GM18507 (cell line): ENCODE measurements around the gene VPS8.

ENCODE experiments used
- DNase-seq: peaks from one replicate; pipeline ENCODE4 v3.0.0; 2011; ENCODE audit warnings: low read depth; ENCODE audit not compliant: insufficient read length; ENCODE audit errors: extremely low spot score
- FAIRE-seq: peaks from 2 replicates; lab custom pipeline; 2011; peaks lifted over from hg19 to GRCh38; lab: Jason Lieb, UNC

Gene VPS8

GRCh38 chr3:184836090-184836822 lies 24.3 kb downstream of the VPS8 start:
- FAIRE-seq (no peak), DNase-seq (no peak)

GRCh38 chr3:184842433-184842832 lies 30.5 kb downstream of the VPS8 start:
- DNase-seq, result no peak
- FAIRE-seq, result no peak

- FAIRE-seq (no peak), DNase-seq (no peak)
Observed at GRCh38 chr3:184845819-184846218, 33.9 kb downstream of the VPS8 start.

GRCh38 chr3:184846496-184846895 lies 34.5 kb downstream of the VPS8 start:
- no peak for FAIRE-seq
- no peak for DNase-seq

- FAIRE-seq (no peak), DNase-seq (no peak)
Observed at GRCh38 chr3:184848934-184849333, 37.0 kb downstream of the VPS8 start.

GRCh38 chr3:184850201-184850600 lies 38.2 kb downstream of the VPS8 start:
- no peak for DNase-seq
- FAIRE-seq, result no peak

- FAIRE-seq, result no peak
- no peak for DNase-seq
Observed at GRCh38 chr3:184857099-184857498, 45.1 kb downstream of the VPS8 start.

GRCh38 chr3:184864000-184864399 lies 52.0 kb downstream of the VPS8 start:
- FAIRE-seq (no peak), DNase-seq (no peak)

- FAIRE-seq (no peak), DNase-seq (no peak)
Observed at GRCh38 chr3:184868477-184868876, 56.5 kb downstream of the VPS8 start.

GRCh38 chr3:184872200-184872599 lies 60.2 kb downstream of the VPS8 start:
- FAIRE-seq (no peak), DNase-seq (no peak)

- FAIRE-seq (no peak), DNase-seq (no peak)
Observed at GRCh38 chr3:184873141-184873540, 61.2 kb downstream of the VPS8 start.

- DNase-seq, result peak; percentile 2
- peak; percentile 65 for FAIRE-seq
Observed at GRCh38 chr3:184874709-184875644, 63.0 kb downstream of the VPS8 start.

- DNase-seq (no peak), FAIRE-seq (peak; percentile 9)
Observed at GRCh38 chr3:184880276-184881019, 68.5 kb downstream of the VPS8 start.

- FAIRE-seq, result peak; percentile 82
Observed at GRCh38 chr3:184884359-184885017, 72.5 kb downstream of the VPS8 start.

GRCh38 chr3:184885112-184885511 lies 73.1 kb downstream of the VPS8 start:
- DNase-seq (no peak), FAIRE-seq (no peak)

More at GRCh38 chr3:184884359-184885017, 72.5 kb downstream of the VPS8 start:
- no peak for DNase-seq

- FAIRE-seq (no peak), DNase-seq (no peak)
Observed at GRCh38 chr3:184887574-184887973, 75.6 kb downstream of the VPS8 start.

- FAIRE-seq, result no peak
Observed at GRCh38 chr3:184889312-184889904, 77.4 kb downstream of the VPS8 start.

GRCh38 chr3:184894051-184894450 lies 82.1 kb downstream of the VPS8 start:
- FAIRE-seq (no peak), DNase-seq (no peak)

More at GRCh38 chr3:184889312-184889904, 77.4 kb downstream of the VPS8 start:
- DNase-seq, result no peak

GRCh38 chr3:184895350-184895749 lies 83.4 kb downstream of the VPS8 start:
- no peak for FAIRE-seq

More at GRCh38 chr3:184895350-184895749, 83.4 kb downstream of the VPS8 start:
- DNase-seq, result no peak
